ENCODE results near the gene TSPEAR. TPM values are rescaled to one million over a fixed set of nuclear protein-coding genes. Genes with fewer than 3 reads are reported as not detected.

Gene TSPEAR
- total and polyA plus RNA-seq, 7 experiments from 2014 or later: 0.07 TPM; not detected in 6

- peak overlapping the region in 9 of 10 donors; percentile 38 to 84 (median 73) for H3K4me3 Mint-ChIP-seq
- CTCF ChIA-PET: no interaction called here
- DNase-seq (no peak), ATAC-seq (no peak)
- Histone ChIP-seq H3K27me3 (ENCODE audit: control insufficient read depth in 2 of 2, insufficient read depth in 2 of 2, low read length in 2 of 2) (no peaks in the 10 kb centered on the region), H3K4me1 (ENCODE audit: control insufficient read depth in 2 of 2, insufficient read depth in 2 of 2, low read length in 2 of 2) (peaks cover 0 to 6% of the 10 kb centered on the region in 2 donors), H3K4me3 (ENCODE audit: low read length) (peak overlapping the region; percentile 60), H3K36me3 (ENCODE audit: control insufficient read depth in 2 of 3, insufficient read depth in 3 of 3, low read length in 3 of 3) (no peaks in the 10 kb centered on the region), H3K27ac (ENCODE audit: low read depth, low read length) (peak overlapping the region; percentile 55), H3K9me3 (ENCODE audit: control insufficient read depth in 2 of 3, low read length in 3 of 3) (no peaks in the 10 kb centered on the region)
- H3K36me3 Mint-ChIP-seq: peaks cover 0 to 3% (median 0%) of the 10 kb centered on the region in 5 donors
- H3K27ac Mint-ChIP-seq: peak overlapping the region in 1 of 9 donors; percentile 18
- peaks cover 0 to 14% (median 4%) of the 10 kb centered on the region in 11 donors for H3K9me3 Mint-ChIP-seq
- intact Hi-C loops (cut with micrococcal nuclease): loop anchor here (5.0 kb wide), 2 partner anchors 154 to 1484 kb away; partner anchors contain the start of genes PFKL (in 1 of the 2) and PKNOX1 (in 1 of the 2)
- peaks cover 0 to 30% (median 3%) of the 10 kb centered on the region in 5 donors for H3K27me3 Mint-ChIP-seq
- H3K4me1 Mint-ChIP-seq: peaks cover 0 to 10% (median 7%) of the 10 kb centered on the region in 7 donors
- POLR2A ChIA-PET: no interaction called here
These were observed 255.0 kb downstream of the TSPEAR start for GRCh38 chr21:44456214-44456914.

GRCh38 chr21:44455524-44456213 lies 255.7 kb downstream of the TSPEAR start:
- intact Hi-C loops (cut with micrococcal nuclease): loop anchor here (1.0 to 5.0 kb wide), 6 partner anchors 27 to 1483 kb away; partner anchors contain the start of genes CFAP410 (in 1 of the 2), PFKL (in 1 of the 2), PKNOX1 (in 1 of the 2) and TRAPPC10 (in 1 of the 2)
- Mint-ChIP-seq H3K4me1 (peaks cover 0 to 10% (median 7%) of the 10 kb centered on the region in 7 donors), H3K36me3 (peaks cover 0 to 3% (median 0%) of the 10 kb centered on the region in 5 donors), H3K27me3 (peaks cover 0 to 31% (median 9%) of the 10 kb centered on the region in 5 donors), H3K9me3 (peaks cover 0 to 14% (median 5%) of the 10 kb centered on the region in 11 donors), H3K4me3 (peak overlapping the region; percentile 68 to 84 (median 77)), H3K27ac (peak overlapping the region in 1 of 9 donors; percentile 60)
- DNase-seq (peak in 6 of 9 donors; percentile 15 to 60 (median 36)), ATAC-seq (peak; percentile 54)
- no peaks in the 10 kb centered on the region for H3K27me3 ChIP-seq (ENCODE audit: control insufficient read depth in 2 of 2, insufficient read depth in 2 of 2, low read length in 2 of 2)
- peaks cover 0 to 6% of the 10 kb centered on the region in 2 donors for H3K4me1 ChIP-seq (ENCODE audit: control insufficient read depth in 2 of 2, insufficient read depth in 2 of 2, low read length in 2 of 2)
- CTCF ChIA-PET: no interaction called here
- peak overlapping the region; percentile 60 for H3K4me3 ChIP-seq (ENCODE audit: low read length)
- POLR2A ChIA-PET: no interaction called here
- H3K9me3 ChIP-seq (ENCODE audit: control insufficient read depth in 2 of 3, low read length in 3 of 3): no peaks in the 10 kb centered on the region
- H3K27ac ChIP-seq (ENCODE audit: low read depth, low read length): peak overlapping the region; percentile 55
- no peaks in the 10 kb centered on the region for H3K36me3 ChIP-seq (ENCODE audit: control insufficient read depth in 2 of 3, insufficient read depth in 3 of 3, low read length in 3 of 3)

GRCh38 chr21:44454747-44455523 lies 256.4 kb downstream of the TSPEAR start, which contains the start of gene LRRC3:
Gene LRRC3, plus strand, starts transcription at chr21:44455510. Its CDS starts 1,135 bp downstream, at chr21:44456645.
- Mint-ChIP-seq H3K36me3 (peaks cover 0 to 3% (median 0%) of the 10 kb centered on the region in 5 donors), H3K9me3 (peaks cover 0 to 14% (median 5%) of the 10 kb centered on the region in 11 donors), H3K27ac (peak within 1 kb of the TSS in 4 of 9 donors; percentile 1 to 60 (median 54)), H3K4me3 (peak within 1 kb of the TSS; percentile 68 to 84 (median 77)), H3K4me1 (peaks cover 0 to 10% (median 6%) of the 10 kb centered on the region in 7 donors), H3K27me3 (peaks cover 0 to 33% (median 12%) of the 10 kb centered on the region in 5 donors)
- ChIA-PET CTCF (no interaction called here), POLR2A (no interaction called here)
- Histone ChIP-seq H3K4me1 (ENCODE audit: control insufficient read depth in 2 of 2, insufficient read depth in 2 of 2, low read length in 2 of 2) (peaks cover 0 to 6% of the 10 kb centered on the region in 2 donors), H3K36me3 (ENCODE audit: control insufficient read depth in 2 of 3, insufficient read depth in 3 of 3, low read length in 3 of 3) (no peaks in the 10 kb centered on the region), H3K4me3 (ENCODE audit: low read length) (peak within 1 kb of the TSS; percentile 60), H3K9me3 (ENCODE audit: control insufficient read depth in 2 of 3, low read length in 3 of 3) (no peaks in the 10 kb centered on the region), H3K27ac (ENCODE audit: low read depth, low read length) (peak within 1 kb of the TSS; percentile 55), H3K27me3 (ENCODE audit: control insufficient read depth in 2 of 2, insufficient read depth in 2 of 2, low read length in 2 of 2) (no peaks in the 10 kb centered on the region)
- ATAC-seq (peak; percentile 91), DNase-seq (peak; percentile 61 to 82 (median 81))
- intact Hi-C loops (cut with micrococcal nuclease): loop anchor here (1.0 to 5.0 kb wide), 6 partner anchors 27 to 1483 kb away; partner anchors contain the start of genes CFAP410 (in 1 of the 2), PFKL (in 1 of the 2), PKNOX1 (in 1 of the 2) and TRAPPC10 (in 1 of the 2)

- POLR2A ChIA-PET: no interaction called here
- Mint-ChIP-seq H3K4me1 (peaks cover 0 to 10% (median 6%) of the 10 kb centered on the region in 7 donors), H3K9me3 (peaks cover 0 to 14% (median 5%) of the 10 kb centered on the region in 11 donors), H3K27ac (peak overlapping the region in 4 of 9 donors; percentile 1 to 55 (median 46)), H3K36me3 (peaks cover 0 to 3% (median 0%) of the 10 kb centered on the region in 5 donors), H3K4me3 (peak overlapping the region; percentile 47 to 82 (median 66)), H3K27me3 (peaks cover 4 to 36% (median 15%) of the 10 kb centered on the region in 5 donors)
- no peak for DNase-seq
- H3K4me3 ChIP-seq (ENCODE audit: low read length): no peak overlapping the region
- no peaks in the 10 kb centered on the region for H3K27me3 ChIP-seq (ENCODE audit: control insufficient read depth in 2 of 2, insufficient read depth in 2 of 2, low read length in 2 of 2)
- intact Hi-C loops (cut with micrococcal nuclease): no loop called here
- H3K27ac ChIP-seq (ENCODE audit: low read depth, low read length): no peak overlapping the region
- CTCF ChIA-PET: no interaction called here
- no peaks in the 10 kb centered on the region for H3K36me3 ChIP-seq (ENCODE audit: control insufficient read depth in 2 of 3, insufficient read depth in 3 of 3, low read length in 3 of 3)
- no peak for ATAC-seq
- no peaks in the 10 kb centered on the region for H3K9me3 ChIP-seq (ENCODE audit: control insufficient read depth in 2 of 3, low read length in 3 of 3)
- peaks cover 0 to 6% of the 10 kb centered on the region in 2 donors for H3K4me1 ChIP-seq (ENCODE audit: control insufficient read depth in 2 of 2, insufficient read depth in 2 of 2, low read length in 2 of 2)
These were observed 257.3 kb downstream of the TSPEAR start for GRCh38 chr21:44454058-44454457.

- intact Hi-C loops (cut with micrococcal nuclease): no loop called here
- H3K36me3 Mint-ChIP-seq: peaks cover 0 to 3% (median 0%) of the 10 kb centered on the region in 5 donors
- H3K9me3 Mint-ChIP-seq: peaks cover 0 to 14% (median 5%) of the 10 kb centered on the region in 11 donors
- no peak overlapping the region for H3K4me3 ChIP-seq (ENCODE audit: low read length)
- H3K4me1 ChIP-seq (ENCODE audit: control insufficient read depth in 2 of 2, insufficient read depth in 2 of 2, low read length in 2 of 2): peaks cover 0 to 6% of the 10 kb centered on the region in 2 donors
- CTCF ChIA-PET: no interaction called here
- peaks cover 8 to 39% (median 17%) of the 10 kb centered on the region in 5 donors for H3K27me3 Mint-ChIP-seq
- POLR2A ChIA-PET: no interaction called here
- ATAC-seq (no peak), DNase-seq (no peak)
- peaks cover 0 to 7% (median 6%) of the 10 kb centered on the region in 7 donors for H3K4me1 Mint-ChIP-seq
- H3K36me3 ChIP-seq (ENCODE audit: control insufficient read depth in 2 of 3, insufficient read depth in 3 of 3, low read length in 3 of 3): no peaks in the 10 kb centered on the region
- H3K4me3 Mint-ChIP-seq: peak overlapping the region in 2 of 10 donors; percentile 26 to 63
- no peak overlapping the region for H3K27ac Mint-ChIP-seq
- no peaks in the 10 kb centered on the region for H3K27me3 ChIP-seq (ENCODE audit: control insufficient read depth in 2 of 2, insufficient read depth in 2 of 2, low read length in 2 of 2)
- H3K9me3 ChIP-seq (ENCODE audit: control insufficient read depth in 2 of 3, low read length in 3 of 3): no peaks in the 10 kb centered on the region
- H3K27ac ChIP-seq (ENCODE audit: low read depth, low read length): no peak overlapping the region
These were observed 258.3 kb downstream of the TSPEAR start for GRCh38 chr21:44453120-44453519.

- Mint-ChIP-seq H3K36me3 (peaks cover 0 to 3% (median 0%) of the 10 kb centered on the region in 5 donors), H3K4me1 (peaks cover 0 to 7% (median 6%) of the 10 kb centered on the region in 7 donors), H3K27ac (no peak overlapping the region), H3K27me3 (peaks cover 8 to 47% (median 18%) of the 10 kb centered on the region in 5 donors), H3K4me3 (no peak overlapping the region), H3K9me3 (peaks cover 0 to 14% (median 5%) of the 10 kb centered on the region in 11 donors)
- ChIA-PET CTCF (interaction anchor here (0.9 kb wide), 1 partner anchor 9 kb away, joined by 3 read pairs; no protein-coding TSS in a partner anchor), POLR2A (no interaction called here)
- Histone ChIP-seq H3K4me1 (ENCODE audit: control insufficient read depth in 2 of 2, insufficient read depth in 2 of 2, low read length in 2 of 2) (peaks cover 0 to 2% of the 10 kb centered on the region in 2 donors), H3K4me3 (ENCODE audit: low read length) (no peak overlapping the region), H3K36me3 (ENCODE audit: control insufficient read depth in 2 of 3, insufficient read depth in 3 of 3, low read length in 3 of 3) (no peaks in the 10 kb centered on the region), H3K27ac (ENCODE audit: low read depth, low read length) (no peak overlapping the region), H3K27me3 (ENCODE audit: control insufficient read depth in 2 of 2, insufficient read depth in 2 of 2, low read length in 2 of 2) (no peaks in the 10 kb centered on the region), H3K9me3 (ENCODE audit: control insufficient read depth in 2 of 3, low read length in 3 of 3) (no peaks in the 10 kb centered on the region)
- intact Hi-C loops (cut with micrococcal nuclease): no loop called here
- ATAC-seq (no peak), DNase-seq (no peak)
These were observed 260.4 kb downstream of the TSPEAR start for GRCh38 chr21:44450999-44451398.
